NT2/D1 (cell line): Measurements from ENCODE around the gene IER3.
"Not testable (repeated sequence)": the region's sequence is repeated elsewhere in the genome, so short reads cannot be mapped to it uniquely, and the experiment has no call there.

ENCODE experiments used
- DNase-seq: peaks from one replicate; pipeline ENCODE4 v3.0.0-alpha.2; 2011; ENCODE audit warnings: low read depth, low spot score
- H3K27me3 ChIP-seq: 2 replicates; pipeline ENCODE4 v1.6.0; 2011; ENCODE audit warnings: mild to moderate bottlenecking; ENCODE audit not compliant: insufficient read length, insufficient read depth
- H3K36me3 ChIP-seq: 2 replicates; pipeline ENCODE4 v1.6.1; 2011; ENCODE audit warnings: mild to moderate bottlenecking, low read length, mixed read lengths; ENCODE audit not compliant: insufficient read depth, insufficient read length
- H3K4me1 ChIP-seq: 2 replicates; pipeline ENCODE4 v1.5.1; 2011; ENCODE audit not compliant: insufficient read depth, insufficient read length
- H3K4me3 ChIP-seq: 2 replicates; pipeline ENCODE4 v1.5.1; 2011; ENCODE audit warnings: low read depth; ENCODE audit not compliant: insufficient read length
- H3K9ac ChIP-seq: 2 replicates; pipeline ENCODE4 v1.6.0; 2011; ENCODE audit warnings: low read depth; ENCODE audit not compliant: insufficient read length
- H3K9me3 ChIP-seq: 2 replicates; pipeline ENCODE4 v1.5.1; 2011; ENCODE audit warnings: mild to moderate bottlenecking, low read length; ENCODE audit not compliant: insufficient read depth
- SUZ12 ChIP-seq: IDR thresholded peaks from 2 replicates; pipeline ENCODE4 v1.6.1; 2011; ENCODE audit not compliant: insufficient read length, insufficient read depth; ENCODE audit errors: extremely low read depth
- YY1 ChIP-seq: IDR thresholded peaks from 2 replicates; pipeline ENCODE4 v1.6.1; 2011; ENCODE audit not compliant: insufficient read length, insufficient read depth
- ZNF274 ChIP-seq: IDR thresholded peaks from 2 replicates; pipeline ENCODE4 v1.6.1; 2011; ENCODE audit warnings: mild to moderate bottlenecking, low read depth, low read length

The IER3 gene

DNA sequence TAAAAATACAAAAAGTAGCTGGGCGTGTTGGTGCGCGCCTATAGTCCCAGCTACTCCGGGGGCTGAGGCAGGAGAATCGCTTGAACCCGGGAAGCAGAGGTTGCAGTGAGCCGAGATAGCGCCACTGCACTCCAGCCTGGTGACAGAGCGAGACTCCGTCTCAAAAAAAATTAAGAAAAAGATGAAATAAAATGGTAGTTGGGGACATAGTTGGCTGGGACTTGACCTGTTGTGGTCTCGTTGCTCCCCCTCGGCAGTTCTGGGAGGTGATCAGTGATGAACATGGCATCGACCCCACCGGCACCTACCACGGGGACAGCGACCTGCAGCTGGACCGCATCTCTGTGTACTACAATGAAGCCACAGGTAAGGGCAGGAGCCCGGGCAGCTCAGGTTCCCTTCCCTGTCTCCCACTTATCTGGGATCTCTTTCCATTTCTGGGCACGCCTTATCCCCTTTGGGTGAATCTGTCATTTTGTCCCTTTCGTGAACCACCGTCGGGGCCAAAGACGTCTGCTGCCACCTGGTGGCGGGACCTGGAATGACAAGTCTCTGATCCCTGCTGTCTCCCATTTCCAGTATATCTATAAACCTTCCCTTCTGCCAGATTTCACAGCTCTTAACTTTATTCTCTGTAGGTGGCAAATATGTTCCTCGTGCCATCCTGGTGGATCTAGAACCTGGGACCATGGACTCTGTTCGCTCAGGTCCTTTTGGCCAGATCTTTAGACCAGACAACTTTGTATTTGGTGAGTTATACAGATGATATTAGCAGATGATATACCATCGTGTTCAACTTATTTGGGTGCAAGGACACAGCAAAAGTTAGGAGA, 21.9 kb downstream of the IER3 start:
- Histone ChIP-seq H3K4me3 (peak overlapping the region; percentile 92), H3K9ac (peak overlapping the region; percentile 92), H3K9me3 (no peaks in the 10 kb centered on the region), H3K36me3 (peaks cover 51% of the 10 kb centered on the region), H3K27me3 (no peaks in the 10 kb centered on the region), H3K4me1 (peaks cover 3% of the 10 kb centered on the region)
- TF ChIP-seq ZNF274 = no peak
- TF ChIP-seq YY1 = no peak
- TF ChIP-seq SUZ12 = no peak
- no peak for DNase-seq

DNA sequence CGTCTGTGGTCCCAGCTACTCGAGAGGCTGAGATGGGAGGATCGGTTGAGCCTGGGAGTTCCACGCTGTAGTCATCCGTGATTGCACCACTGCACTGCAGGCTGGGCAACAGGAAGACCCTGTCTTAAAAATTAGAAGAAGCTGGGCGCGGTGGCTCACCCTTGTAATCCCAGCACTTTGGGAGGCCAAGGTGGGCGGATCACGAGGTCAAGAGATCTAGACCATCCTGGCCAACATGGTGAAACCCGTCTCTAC, 22.4 kb downstream of the IER3 start:
- not testable (repeated sequence) for H3K27me3 ChIP-seq, DNase-seq, H3K4me1 ChIP-seq, H3K9me3 ChIP-seq
- Histone ChIP-seq H3K9ac (peak overlapping the region; percentile 92), H3K36me3 (peaks cover 48% of the 10 kb centered on the region), H3K4me3 (peak overlapping the region; percentile 92)

DNA sequence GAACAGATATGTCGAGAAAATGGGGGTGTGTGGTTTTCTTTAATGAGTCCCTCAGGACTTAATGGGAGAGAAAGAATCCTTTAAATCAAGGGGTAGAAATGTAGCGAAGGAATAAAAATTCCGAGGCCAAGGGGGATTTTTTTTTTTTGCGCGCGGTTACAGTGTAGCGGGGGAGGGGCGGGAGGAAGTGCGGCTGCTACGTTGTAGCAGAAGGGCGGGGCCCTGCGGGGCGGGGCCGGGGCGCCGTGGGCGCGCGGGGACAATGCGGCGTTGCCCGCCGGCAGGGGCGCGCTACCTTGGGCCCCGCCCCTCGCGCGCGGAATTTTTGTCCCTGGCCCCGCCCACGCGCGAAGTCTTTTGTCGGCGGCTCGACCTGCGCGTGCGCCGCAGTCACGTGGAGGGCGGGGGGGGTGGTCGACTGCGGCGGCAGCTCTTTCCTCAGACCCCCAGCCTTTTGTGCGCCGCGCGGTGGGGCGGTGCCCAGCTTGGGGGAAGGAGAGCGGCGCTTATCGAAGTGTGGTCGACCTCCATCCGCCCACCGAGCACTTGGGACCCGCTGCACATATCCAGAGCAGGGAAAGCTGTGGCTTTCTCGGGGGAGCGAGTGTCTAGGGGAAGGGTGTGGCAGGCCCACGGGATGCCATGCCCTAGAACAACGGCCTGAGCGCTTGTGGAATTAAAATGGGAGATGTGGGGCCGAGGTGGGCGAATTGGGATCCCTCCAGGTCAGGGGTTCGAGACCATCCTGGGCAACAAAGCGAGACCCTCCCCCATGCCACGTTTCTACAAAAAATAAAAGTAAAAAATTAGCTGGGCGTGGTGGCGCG, 22.9 kb downstream of the IER3 start:
- TF ChIP-seq YY1 (no peak), ZNF274 (no peak), SUZ12 (no peak)
- no peaks in the 10 kb centered on the region for H3K27me3 ChIP-seq
- no peak for DNase-seq
- H3K36me3 ChIP-seq = peaks cover 48% of the 10 kb centered on the region
- peak overlapping the region; percentile 92 for H3K4me3 ChIP-seq
- H3K9ac ChIP-seq = peak overlapping the region; percentile 92
- no peaks in the 10 kb centered on the region for H3K9me3 ChIP-seq
- H3K4me1 ChIP-seq = peaks cover 3% of the 10 kb centered on the region

DNA sequence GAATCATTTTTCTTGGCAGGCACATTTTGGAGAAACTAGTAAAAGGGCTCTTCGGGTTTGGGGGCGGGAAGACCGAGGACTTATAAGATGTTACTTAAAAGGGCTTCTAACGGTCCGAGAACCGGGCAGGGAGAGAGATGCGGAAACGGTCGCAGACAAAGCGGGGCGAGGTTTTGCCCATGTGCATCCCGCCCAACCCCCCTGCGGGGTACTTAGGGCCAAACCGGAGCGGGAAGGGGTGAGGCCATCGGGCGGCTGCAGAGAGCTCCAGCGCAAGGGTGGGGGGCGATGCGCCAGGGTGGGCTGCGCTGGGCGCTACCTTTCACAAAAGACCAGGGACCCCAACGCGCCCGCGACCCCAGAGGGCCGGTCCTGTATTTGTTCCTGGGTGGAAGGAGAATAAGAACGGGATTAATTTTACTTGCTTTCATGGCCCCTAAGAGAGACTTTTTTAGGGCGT, 23.6 kb downstream of the IER3 start:
- no peak for TF ChIP-seq SUZ12
- H3K36me3 ChIP-seq = peaks cover 48% of the 10 kb centered on the region
- DNase-seq = no peak
- peaks cover 3% of the 10 kb centered on the region for H3K4me1 ChIP-seq
- no peaks in the 10 kb centered on the region for H3K9me3 ChIP-seq
- H3K27me3 ChIP-seq = no peaks in the 10 kb centered on the region
- peak overlapping the region; percentile 92 for H3K9ac ChIP-seq
- H3K4me3 ChIP-seq = peak overlapping the region; percentile 92

DNA sequence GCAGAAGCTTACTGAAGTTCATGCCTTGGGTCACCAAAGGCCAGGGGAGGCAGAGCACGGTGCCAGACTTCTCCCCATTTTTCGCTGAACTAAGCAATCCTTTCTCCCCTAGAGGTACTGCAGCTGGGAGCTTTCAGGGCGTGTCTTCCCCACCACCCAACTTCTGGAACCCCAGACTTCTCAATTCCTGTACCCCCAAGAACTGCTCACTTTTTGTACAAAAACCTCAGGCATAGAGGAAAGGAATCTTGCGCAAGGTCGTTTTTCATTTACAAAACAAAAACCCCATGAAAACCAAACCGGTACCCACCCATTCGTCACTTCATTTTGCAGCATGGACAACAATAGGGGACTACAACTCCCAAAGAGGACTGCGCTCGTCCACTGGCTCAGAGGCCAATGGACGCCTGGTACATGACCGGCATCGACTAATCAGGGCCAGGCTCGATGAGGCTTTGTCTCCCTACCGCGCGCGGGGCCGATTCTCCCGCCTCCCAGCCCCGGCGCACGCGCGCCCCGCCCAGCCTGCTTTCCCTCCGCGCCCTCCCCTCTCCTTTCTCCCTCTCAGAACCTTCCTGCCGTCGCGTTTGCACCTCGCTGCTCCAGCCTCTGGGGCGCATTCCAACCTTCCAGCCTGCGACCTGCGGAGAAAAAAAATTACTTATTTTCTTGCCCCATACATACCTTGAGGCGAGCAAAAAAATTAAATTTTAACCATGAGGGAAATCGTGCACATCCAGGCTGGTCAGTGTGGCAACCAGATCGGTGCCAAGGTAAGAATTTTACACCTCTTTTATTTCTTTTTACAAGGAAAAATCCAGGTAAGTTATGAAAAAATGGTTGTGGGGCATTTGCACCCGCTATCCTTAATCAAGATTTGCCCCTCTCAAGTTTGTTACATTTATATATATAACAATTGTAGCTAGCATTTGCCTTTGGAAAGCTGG, 24.3 kb downstream of the IER3 start, which contains the start of gene TUBB:
Gene TUBB (plus strand): TSS at position 562 of the 947 bp plus-strand sequence. CDS start 155 bp downstream, at position 717.
- Histone ChIP-seq H3K36me3 (peaks cover 49% of the 10 kb centered on the region), H3K9me3 (no peaks in the 10 kb centered on the region), H3K4me1 (peaks cover 3% of the 10 kb centered on the region), H3K9ac (peak within 1 kb of the TSS; percentile 92), H3K27me3 (no peaks in the 10 kb centered on the region), H3K4me3 (peak within 1 kb of the TSS; percentile 92)
- no peak for TF ChIP-seq SUZ12
- no peak for TF ChIP-seq ZNF274
- no peak for TF ChIP-seq YY1
- peak; percentile 93 for DNase-seq

DNA sequence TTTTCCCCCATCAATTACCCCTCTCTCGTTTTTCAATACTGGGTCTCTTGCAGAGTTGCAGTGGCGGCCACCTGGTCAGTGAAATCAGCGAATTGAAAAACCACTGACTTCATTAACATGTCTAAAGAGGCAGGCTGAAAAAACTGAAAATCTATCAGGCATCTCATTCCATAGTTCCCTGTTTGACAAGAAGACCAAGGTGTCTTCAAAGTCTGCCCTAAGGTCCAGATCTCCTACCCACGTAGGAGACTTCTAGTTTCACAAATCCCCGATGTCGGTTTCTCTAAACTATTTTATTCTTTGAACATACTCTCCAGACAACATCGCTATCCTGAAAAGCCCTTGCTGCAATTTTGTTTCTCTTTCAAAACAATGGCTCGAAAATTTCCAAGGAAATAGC, 25.0 kb downstream of the IER3 start:
- peak overlapping the region; percentile 33 for H3K4me3 ChIP-seq
- DNase-seq = no peak
- H3K36me3 ChIP-seq = peaks cover 49% of the 10 kb centered on the region
- peaks cover 3% of the 10 kb centered on the region for H3K4me1 ChIP-seq
- no peaks in the 10 kb centered on the region for H3K27me3 ChIP-seq
- H3K9ac ChIP-seq = peak overlapping the region; percentile 74
- no peaks in the 10 kb centered on the region for H3K9me3 ChIP-seq
- TF ChIP-seq YY1 (no peak), ZNF274 (no peak), SUZ12 (no peak)

DNA sequence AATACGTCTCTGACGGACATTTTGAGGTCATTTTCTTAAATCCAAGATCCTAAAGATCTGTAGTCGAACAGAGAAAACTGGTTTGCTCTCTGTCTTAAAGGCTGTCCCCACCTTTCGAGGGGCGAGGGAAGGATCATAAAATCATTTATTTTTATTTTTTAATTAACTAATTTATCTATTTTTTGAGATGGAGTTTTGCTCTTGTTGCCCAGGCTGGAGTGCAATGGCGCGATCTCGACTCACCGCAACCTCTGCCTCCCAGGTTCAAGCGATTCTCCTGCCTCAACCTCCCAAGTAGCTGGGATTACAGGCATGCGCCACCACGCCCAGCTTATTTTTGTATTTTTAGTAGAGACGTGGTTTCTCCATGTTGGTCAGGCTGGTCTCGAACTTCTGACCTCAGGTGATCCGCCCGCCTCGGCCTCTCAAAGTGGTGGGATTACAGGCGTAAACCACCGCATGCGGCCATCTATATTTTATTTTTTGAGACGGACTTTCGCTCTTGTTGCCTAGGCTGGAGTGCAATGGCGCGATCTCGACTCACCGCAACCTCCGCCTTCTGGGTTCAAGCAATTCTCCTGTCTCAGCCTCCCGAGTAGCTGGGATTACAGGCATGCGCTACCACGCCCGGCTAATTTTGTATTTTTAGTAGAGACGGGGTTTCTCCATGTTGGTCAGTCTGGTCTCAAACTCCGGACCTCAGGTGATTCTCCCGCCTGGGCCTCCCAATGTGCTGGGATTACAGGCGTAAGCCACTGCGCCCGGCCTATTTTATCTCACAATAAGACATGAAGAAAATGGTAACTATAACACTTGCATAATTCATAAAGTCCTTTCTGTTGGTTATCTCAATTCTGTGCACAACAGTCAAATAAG, 26.3 kb downstream of the IER3 start:
- not testable (repeated sequence) for H3K9me3 ChIP-seq, DNase-seq, H3K27me3 ChIP-seq, H3K4me1 ChIP-seq
- Histone ChIP-seq H3K36me3 (peaks cover 49% of the 10 kb centered on the region), H3K9ac (peak overlapping the region; percentile 80), H3K4me3 (peak overlapping the region; percentile 52)
